HCT116 (cell line): Measurements from ENCODE around the gene USP12. TPM values are rescaled to one million over a fixed set of nuclear protein-coding genes. Genes with fewer than 3 reads are reported as not detected.

Source experiments
- ATAC-seq: fragments of 200-7000 bp; cut with Tn5 transposase; 2 replicates; pipeline ENCODE4 v1.9.1; 2020; ENCODE audit warnings: mild to moderate bottlenecking, moderate library complexity
- BruUV-seq: library from RNA; stranded (reverse); fragments of 400-500 nt; replicated peaks from 2 replicates; lab custom pipeline; 2021; lab: Mats Ljungman, UMichigan
- CTCF ChIA-PET: fragments of 300-600 bp; sonication (Branson Sonifier 250); formaldehyde crosslinking; loops from one replicate; lab custom pipeline; 2021; ENCODE audit warnings: antibody characterized with exemption; lab: Charles Lee
- POLR2A ChIA-PET: fragments of 300-600, 350-600 bp; sonication (Branson Sonifier 250); formaldehyde crosslinking; loops from one replicate; lab custom pipeline; 2021; ENCODE audit warnings: antibody characterized with exemption; lab: Charles Lee
- RAD21 ChIA-PET, 2 experiments: fragments of 300-600 bp; sonication (Branson Sonifier 250); formaldehyde crosslinking; loops; one replicate each; lab custom pipeline; 2023; ENCODE audit warnings: low total read pairs in 2 of 2; ENCODE audit not compliant: uncharacterized antibody in 2 of 2, unreplicated experiment in 2 of 2, low non-redundant PET in 1 of 2; lab: Charles Lee
- DNase-seq: peaks from one replicate; pipeline ENCODE4 v3.0.0-alpha.2; 2010; ENCODE audit warnings: low read depth, low spot score
- H2AFZ ChIP-seq: fragments of 200-600 bp; shearing (Covaris generic), sonication (generic); 2 replicates; pipeline ENCODE4 v1.6.1; 2017; ENCODE audit warnings: low read depth, mixed run types, mixed read lengths, antibody characterized with exemption, low read length; ENCODE audit not compliant: poor library complexity, severe bottlenecking
- H3K27ac ChIP-seq: 2 replicates; pipeline ENCODE4 v1.5.1; 2012; ENCODE audit warnings: low read depth, low read length
- H3K27me3 ChIP-seq: fragments of 200-600 bp; sonication (generic); 2 replicates; pipeline ENCODE4 v1.6.1; 2016; ENCODE audit warnings: mixed run types, low read length, mixed read lengths; ENCODE audit not compliant: insufficient read depth
- H3K36me3 ChIP-seq, 2 experiments: fragments of 200-500 bp in 1 of 2; fragments of 200-600 bp in 1 of 2; sonication (Bioruptor generic) in 1 of 2; sonication (generic) in 1 of 2; 2 replicates each; pipeline versions ENCODE4 v1.5.1 to v1.6.1; 2014 to 2016; ENCODE audit warnings: low read length in 2 of 2, inconsistent platforms in 1 of 2, mixed read lengths in 1 of 2, mixed run types in 1 of 2; ENCODE audit not compliant: insufficient read depth in 2 of 2, control insufficient read depth in 1 of 2
- H3K4me1 ChIP-seq, 2 experiments: fragments of 200-600 bp in 1 of 2; sonication (generic) in 1 of 2; 2 replicates each; pipeline versions ENCODE4 v1.5.1 to v1.6.1; 2012 to 2017; ENCODE audit warnings: low read length in 2 of 2, inconsistent platforms in 1 of 2, mild to moderate bottlenecking in 1 of 2, mixed read lengths in 1 of 2, mixed run types in 1 of 2, moderate library complexity in 1 of 2; ENCODE audit not compliant: insufficient read depth in 2 of 2, control insufficient read depth in 1 of 2
- H3K4me2 ChIP-seq: fragments of 200-600 bp; sonication (generic); 2 replicates; pipeline ENCODE4 v1.6.1; 2017; ENCODE audit warnings: mixed run types, low read length, mixed read lengths
- H3K4me3 ChIP-seq, 2 experiments: fragments of 200-600 bp in 1 of 2; sonication (generic) in 1 of 2; replicated peaks in 1 of 2; 2 replicates each; pipeline ENCODE4 v1.5.1; 2011 to 2016; ENCODE audit warnings: low read length in 2 of 2, control low read depth in 1 of 2, low read depth in 1 of 2, mild to moderate bottlenecking in 1 of 2, mixed read lengths in 1 of 2, mixed run types in 1 of 2
- H3K79me2 ChIP-seq: fragments of 200-600 bp; sonication (generic); 2 replicates; pipeline ENCODE4 v1.6.1; 2017; ENCODE audit warnings: mild to moderate bottlenecking, mixed run types, low read length, moderate library complexity, mixed read lengths; ENCODE audit not compliant: insufficient read depth
- H3K9ac ChIP-seq: fragments of 200-600 bp; sonication (generic); 2 replicates; pipeline ENCODE4 v1.6.1; 2016; ENCODE audit warnings: low read length, mixed read lengths
- H3K9me2 ChIP-seq: fragments of 200-600 bp; sonication (generic), shearing (Covaris generic); 2 replicates; pipeline ENCODE4 v1.6.1; 2017; ENCODE audit warnings: mixed run types, mild to moderate bottlenecking, moderate library complexity; ENCODE audit not compliant: insufficient read depth
- H3K9me3 ChIP-seq, 2 experiments: fragments of 200-500 bp in 1 of 2; fragments of 200-600 bp in 1 of 2; sonication (Bioruptor generic) in 1 of 2; sonication (generic) in 1 of 2; 2 replicates each; pipeline ENCODE4 v1.6.1; 2014 to 2017; ENCODE audit warnings: low read length in 2 of 2, mixed read lengths in 2 of 2, inconsistent platforms in 1 of 2, low read depth in 1 of 2, mild to moderate bottlenecking in 1 of 2, mixed run types in 1 of 2, moderate library complexity in 1 of 2; ENCODE audit not compliant: control insufficient read depth in 1 of 2, insufficient read depth in 1 of 2
- H4K20me1 ChIP-seq: fragments of 200-600 bp; sonication (generic), shearing (Covaris generic); 2 replicates; pipeline ENCODE4 v1.6.1; 2017; ENCODE audit warnings: mixed run types, mild to moderate bottlenecking, moderate library complexity; ENCODE audit not compliant: insufficient read depth
- CEBPB ChIP-seq: IDR thresholded peaks from 2 replicates; pipeline ENCODE4 v1.6.1; 2012; ENCODE audit warnings: low read depth
- EGR1 ChIP-seq: IDR thresholded peaks from 2 replicates; pipeline ENCODE4 v1.6.1; 2012; ENCODE audit warnings: low read depth
- EZH2phosphoT487 ChIP-seq: fragments of 200-600 bp; IDR thresholded peaks from 2 replicates; pipeline ENCODE4 v1.6.1; 2018; ENCODE audit warnings: antibody characterized with exemption, borderline replicate concordance
- MAX ChIP-seq: IDR thresholded peaks from 2 replicates; pipeline ENCODE4 v1.6.1; 2012
- POLR2A ChIP-seq: IDR thresholded peaks from 2 replicates; pipeline ENCODE4 v1.7.0; 2011; ENCODE audit warnings: borderline replicate concordance; ENCODE audit not compliant: insufficient read depth, insufficient read length; ENCODE audit errors: extremely low read depth
- REST ChIP-seq: IDR thresholded peaks from 2 replicates; pipeline ENCODE4 v1.6.1; 2012; ENCODE audit warnings: low read depth
- ZFX ChIP-seq: fragments of 450-650 bp; IDR thresholded peaks from 2 replicates; pipeline ENCODE4 v1.6.1; 2017
- ZNF274 ChIP-seq: fragments of 200-500 bp; sonication (Bioruptor generic); IDR thresholded peaks from 2 replicates; pipeline ENCODE4 v1.6.1; 2014; ENCODE audit warnings: mild to moderate bottlenecking, low read depth, low read length, inconsistent platforms
- intact Hi-C: fragments of 100-400 bp; cut with micrococcal nuclease; formaldehyde crosslinking; loops from 2 replicates; pipeline ENCODE4 v1.10.0; 2022
- total RNA-seq: library from RNA; stranded (reverse); gene quantifications from one replicate; pipeline ENCODE4 v1.2.1, GENCODE V29; 2021; ENCODE audit not compliant: unreplicated experiment
- TF ChIP-seq, protein P1 (sequence below): IDR thresholded peaks from 2 replicates; pipeline ENCODE4 v1.6.1; 2011; ENCODE audit warnings: mild to moderate bottlenecking, low read length, moderate library complexity; ENCODE audit not compliant: insufficient replicate concordance; ENCODE audit errors: extremely low read depth
- TF ChIP-seq, protein P2 (sequence below), 3 experiments: fragments of 200-600 bp in 1 of 3; sonication (generic) in 1 of 3; IDR thresholded peaks in 2 of 3; conservative IDR thresholded peaks in 1 of 3; 2 replicates each; pipeline ENCODE4 v1.5.1; 2012 to 2017; ENCODE audit warnings: low read depth in 2 of 3, low read length in 2 of 3, antibody characterized with exemption in 1 of 3, borderline replicate concordance in 1 of 3, control low read depth in 1 of 3, mild to moderate bottlenecking in 1 of 3, mixed read lengths in 1 of 3, mixed run types in 1 of 3, moderate library complexity in 1 of 3; ENCODE audit not compliant: insufficient read depth in 1 of 3

The USP12 gene
- total RNA-seq, 1 experiment from 2014 or later = 28.3 TPM

DNA sequence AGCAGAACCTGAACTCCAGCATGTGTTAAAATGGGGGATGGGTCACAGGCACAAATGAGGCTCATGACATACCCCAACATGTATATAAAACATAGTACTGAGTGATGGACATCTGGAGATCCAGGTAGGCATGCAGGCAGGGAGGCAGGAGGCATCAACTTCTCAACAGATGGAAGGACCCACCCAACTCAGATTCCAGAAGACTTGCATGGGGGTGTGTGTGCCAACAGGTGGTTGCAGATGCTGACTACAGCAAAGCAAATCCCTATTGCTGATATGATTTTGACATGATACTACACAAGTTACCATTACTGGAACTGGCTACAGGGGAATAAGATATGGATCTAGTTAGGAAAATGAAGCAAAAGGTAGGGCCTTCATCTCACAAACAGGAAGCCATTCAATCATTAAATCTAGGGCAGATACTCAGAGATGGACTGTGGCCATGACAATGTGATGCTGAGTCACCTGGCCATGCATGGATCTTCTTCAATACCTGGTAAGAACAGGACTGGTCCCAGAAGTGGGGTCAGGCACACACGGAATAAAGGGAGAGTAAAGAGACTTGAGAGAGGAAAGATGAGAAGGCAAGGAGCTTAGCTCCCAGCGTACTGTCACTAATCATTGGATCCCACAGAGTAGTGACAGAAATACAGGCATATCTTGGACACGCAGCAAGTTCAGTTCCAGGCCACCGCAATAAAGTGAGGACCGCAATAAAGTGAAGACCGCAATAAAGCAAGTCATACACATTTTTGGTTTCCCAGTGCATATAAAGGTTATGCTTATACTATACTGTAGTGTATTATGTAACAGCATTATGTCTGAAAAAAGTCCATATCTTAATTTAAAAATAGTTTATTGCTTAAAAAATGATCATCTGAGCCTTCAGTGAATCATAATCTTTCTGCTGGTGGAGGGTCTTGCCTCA, 91.3 kb downstream of the USP12 start:
- H4K20me1 ChIP-seq = peaks cover 8% of the 10 kb centered on the region
- RAD21 ChIA-PET = no interaction called here
- no TSS peak for BruUV-seq
- H3K27me3 ChIP-seq = no peaks in the 10 kb centered on the region
- no peak overlapping the region for H3K4me2 ChIP-seq
- no peak overlapping the region for H3K9ac ChIP-seq
- peaks cover 0 to 2% of the 10 kb centered on the region in 2 experiments; a peak in 1 of 4 replicates for H3K36me3 ChIP-seq
- CTCF ChIA-PET = no interaction called here
- H3K4me1 ChIP-seq = no peaks in the 10 kb centered on the region
- ATAC-seq (no peak), DNase-seq (no peak)
- H3K27ac ChIP-seq = no peak overlapping the region
- POLR2A ChIA-PET = no interaction called here
- intact Hi-C loops = no loop called here
- H3K79me2 ChIP-seq = peaks cover 4% of the 10 kb centered on the region; the same call in 1 of the 2 replicates
- no peaks in the 10 kb centered on the region for H3K9me2 ChIP-seq
- no peak overlapping the region for H2AFZ ChIP-seq
- TF ChIP-seq ZNF274 (no peak), EGR1 (no peak), EZH2phosphoT487 (no peak)
- H3K9me3 ChIP-seq = no peaks in the 10 kb centered on the region
- no peak overlapping the region for H3K4me3 ChIP-seq

- Histone ChIP-seq H3K4me3 (no peak overlapping the region), H3K9me2 (no peaks in the 10 kb centered on the region), H3K36me3 (peaks cover 0 to 2% of the 10 kb centered on the region in 2 experiments; a peak in 1 of 4 replicates), H3K9ac (no peak overlapping the region), H3K79me2 (peaks cover 4% of the 10 kb centered on the region; the same call in 1 of the 2 replicates), H3K4me2 (no peak overlapping the region), H3K27ac (no peak overlapping the region), H2AFZ (no peak overlapping the region), H4K20me1 (peaks cover 8% of the 10 kb centered on the region), H3K9me3 (no peaks in the 10 kb centered on the region), H3K27me3 (no peaks in the 10 kb centered on the region), H3K4me1 (no peaks in the 10 kb centered on the region)
- no TSS peak for BruUV-seq
- intact Hi-C loops = no loop called here
- DNase-seq = no peak
- no peak for ATAC-seq
- ChIA-PET CTCF (no interaction called here), RAD21 (no interaction called here), POLR2A (no interaction called here)
- no peak for TF ChIP-seq ZFX
- TF ChIP-seq, protein P1, sequence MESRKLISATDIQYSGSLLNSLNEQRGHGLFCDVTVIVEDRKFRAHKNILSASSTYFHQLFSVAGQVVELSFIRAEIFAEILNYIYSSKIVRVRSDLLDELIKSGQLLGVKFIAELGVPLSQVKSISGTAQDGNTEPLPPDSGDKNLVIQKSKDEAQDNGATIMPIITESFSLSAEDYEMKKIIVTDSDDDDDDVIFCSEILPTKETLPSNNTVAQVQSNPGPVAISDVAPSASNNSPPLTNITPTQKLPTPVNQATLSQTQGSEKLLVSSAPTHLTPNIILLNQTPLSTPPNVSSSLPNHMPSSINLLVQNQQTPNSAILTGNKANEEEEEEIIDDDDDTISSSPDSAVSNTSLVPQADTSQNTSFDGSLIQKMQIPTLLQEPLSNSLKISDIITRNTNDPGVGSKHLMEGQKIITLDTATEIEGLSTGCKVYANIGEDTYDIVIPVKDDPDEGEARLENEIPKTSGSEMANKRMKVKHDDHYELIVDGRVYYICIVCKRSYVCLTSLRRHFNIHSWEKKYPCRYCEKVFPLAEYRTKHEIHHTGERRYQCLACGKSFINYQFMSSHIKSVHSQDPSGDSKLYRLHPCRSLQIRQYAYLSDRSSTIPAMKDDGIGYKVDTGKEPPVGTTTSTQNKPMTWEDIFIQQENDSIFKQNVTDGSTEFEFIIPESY = no peak
- TF ChIP-seq, protein P2, sequence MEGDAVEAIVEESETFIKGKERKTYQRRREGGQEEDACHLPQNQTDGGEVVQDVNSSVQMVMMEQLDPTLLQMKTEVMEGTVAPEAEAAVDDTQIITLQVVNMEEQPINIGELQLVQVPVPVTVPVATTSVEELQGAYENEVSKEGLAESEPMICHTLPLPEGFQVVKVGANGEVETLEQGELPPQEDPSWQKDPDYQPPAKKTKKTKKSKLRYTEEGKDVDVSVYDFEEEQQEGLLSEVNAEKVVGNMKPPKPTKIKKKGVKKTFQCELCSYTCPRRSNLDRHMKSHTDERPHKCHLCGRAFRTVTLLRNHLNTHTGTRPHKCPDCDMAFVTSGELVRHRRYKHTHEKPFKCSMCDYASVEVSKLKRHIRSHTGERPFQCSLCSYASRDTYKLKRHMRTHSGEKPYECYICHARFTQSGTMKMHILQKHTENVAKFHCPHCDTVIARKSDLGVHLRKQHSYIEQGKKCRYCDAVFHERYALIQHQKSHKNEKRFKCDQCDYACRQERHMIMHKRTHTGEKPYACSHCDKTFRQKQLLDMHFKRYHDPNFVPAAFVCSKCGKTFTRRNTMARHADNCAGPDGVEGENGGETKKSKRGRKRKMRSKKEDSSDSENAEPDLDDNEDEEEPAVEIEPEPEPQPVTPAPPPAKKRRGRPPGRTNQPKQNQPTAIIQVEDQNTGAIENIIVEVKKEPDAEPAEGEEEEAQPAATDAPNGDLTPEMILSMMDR (IDR thresholded peaks at IDR 0.05 in 2 of 3, conservative IDR thresholded peaks at IDR 0.05 in 1 of 3; ENCODE audit: borderline replicate concordance in 1 of 3, insufficient read depth in 1 of 3, low read depth in 2 of 3, low read length in 2 of 3) = no peak
- no peak for TF ChIP-seq REST
- no peak for TF ChIP-seq MAX
- TF ChIP-seq CEBPB = no peak
- TF ChIP-seq POLR2A = no peak
Observed at GRCh38 chr13:27079421-27079958, 92.1 kb downstream of the USP12 start.
